HG03439 (cell line): Measurements from ENCODE around the gene TEAD3.
"Not testable (repeated sequence)": the region's sequence is repeated elsewhere in the genome, so short reads cannot be mapped to it uniquely, and the experiment has no call there.

Experiments used
- ATAC-seq: cut with Tn5 transposase; IDR thresholded peaks from one replicate; pipeline ENCODE4 v1.9.1; 2021; ENCODE audit warnings: mild to moderate bottlenecking, moderate library complexity; ENCODE audit not compliant: unreplicated experiment

The TEAD3 gene

GRCh38 chr6:35452183-35453090 lies 44.4 kb downstream of the TEAD3 start, which contains the start of gene FANCE:
Gene FANCE, plus strand, starts transcription at chr6:35452338. Its CDS starts 208 bp downstream, at chr6:35452546.
- ATAC-seq: peak; percentile 93

GRCh38 chr6:35451354-35452182 lies 45.3 kb downstream of the TEAD3 start:
- ATAC-seq: no peak

DNA sequence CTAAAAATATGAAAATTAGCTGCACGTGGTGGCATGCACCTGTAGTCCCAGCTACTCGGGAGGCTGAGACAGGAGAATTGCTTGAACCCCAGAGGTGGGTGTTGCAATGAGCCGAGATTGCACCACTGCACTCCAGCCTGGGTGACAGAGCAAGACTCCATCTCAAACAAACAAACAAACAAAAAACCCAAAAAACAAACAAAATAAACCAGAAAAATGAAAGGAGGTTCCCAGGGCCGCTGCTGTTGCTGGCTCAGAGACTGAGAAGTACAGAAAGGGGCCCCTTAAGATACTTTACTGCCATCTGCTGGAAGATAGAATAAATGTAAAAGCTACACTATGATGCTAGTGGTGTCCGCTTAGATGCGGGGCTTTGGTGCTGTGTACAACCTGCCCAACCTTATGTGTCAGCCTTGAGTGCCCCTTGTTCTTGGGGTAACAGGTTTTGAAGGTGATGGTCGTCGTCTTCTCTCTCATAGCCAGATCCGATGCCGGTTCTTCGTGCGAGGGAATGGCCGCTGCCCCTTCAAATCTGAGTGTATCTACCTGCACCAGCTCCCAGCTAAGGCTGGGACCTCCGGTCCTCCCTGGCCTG lies 47.5 kb downstream of the TEAD3 start:
- no peak for ATAC-seq

GRCh38 chr6:35448191-35448590 lies 48.7 kb downstream of the TEAD3 start:
- ATAC-seq: no peak

- no peak for ATAC-seq
Observed at GRCh38 chr6:35445691-35446090, 51.2 kb downstream of the TEAD3 start.

GRCh38 chr6:35443341-35444030 lies 53.4 kb downstream of the TEAD3 start:
- no peak for ATAC-seq

- no peak for ATAC-seq
Observed at GRCh38 chr6:35442693-35443092, 54.2 kb downstream of the TEAD3 start.

DNA sequence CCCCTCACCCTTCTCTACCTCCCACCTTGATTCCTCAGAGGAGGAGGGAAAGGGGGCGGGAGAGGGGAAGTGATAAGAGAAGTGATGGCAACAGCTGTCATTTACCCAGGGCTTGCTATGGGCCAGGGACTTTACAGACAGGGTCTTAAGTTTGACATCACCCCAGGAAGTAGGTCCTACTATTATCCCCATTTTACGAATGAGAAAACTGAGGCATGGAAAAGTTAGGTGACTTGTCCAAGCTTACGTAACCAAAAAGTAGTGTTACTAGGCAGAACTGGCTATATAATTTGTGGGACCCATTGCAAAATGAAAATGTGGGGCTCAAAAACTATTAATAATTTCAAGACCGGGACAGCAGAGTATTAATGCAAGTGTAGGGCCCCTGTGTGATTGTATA lies 55.2 kb downstream of the TEAD3 start:
- no peak for ATAC-seq

DNA sequence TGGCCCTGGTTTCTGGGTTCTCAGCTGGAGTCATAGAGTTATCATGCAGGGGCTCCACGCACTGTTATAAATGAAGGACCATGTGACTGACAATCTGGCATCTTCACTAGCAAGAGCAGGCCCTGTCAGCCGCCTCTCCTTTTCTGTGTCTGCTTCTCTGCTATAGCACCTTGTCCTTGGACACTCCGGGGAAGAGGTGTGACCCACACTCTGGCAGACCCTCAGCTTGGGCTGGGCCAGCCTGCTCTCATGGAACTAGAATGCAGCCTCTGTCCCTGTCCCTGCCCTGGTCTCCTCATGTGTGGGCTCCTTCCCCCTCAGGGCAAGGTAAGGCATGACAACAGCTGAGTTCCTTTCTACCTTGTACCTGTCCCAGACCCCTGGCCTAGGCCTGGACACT lies 55.7 kb downstream of the TEAD3 start:
- ATAC-seq: no peak

GRCh38 chr6:35439308-35439707 lies 57.6 kb downstream of the TEAD3 start:
- no peak for ATAC-seq

- ATAC-seq: not testable (repeated sequence)
Observed at GRCh38 chr6:35438378-35439065, 58.4 kb downstream of the TEAD3 start.

GRCh38 chr6:35436071-35436857 lies 60.6 kb downstream of the TEAD3 start:
- no peak for ATAC-seq

GRCh38 chr6:35435074-35435837 lies 61.6 kb downstream of the TEAD3 start:
- no peak for ATAC-seq

DNA sequence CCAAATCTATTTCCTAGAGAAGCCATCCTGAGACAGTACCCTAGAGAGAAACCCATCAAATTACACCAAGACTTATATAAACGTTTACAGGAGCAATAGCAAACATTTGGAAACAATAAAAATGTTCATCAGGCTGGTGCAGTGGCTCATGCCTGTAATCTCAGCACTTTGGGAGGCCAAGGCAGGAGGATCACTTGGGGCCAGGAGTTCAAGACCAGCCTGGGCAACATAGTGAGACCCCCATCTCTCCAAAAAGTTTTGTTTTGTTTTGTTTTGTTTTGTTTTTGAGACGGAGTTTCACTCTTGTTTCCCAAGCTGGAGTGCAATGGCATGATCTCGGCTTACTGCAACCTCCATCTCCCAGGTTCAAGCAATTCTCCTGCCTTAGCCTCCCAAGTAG lies 64.2 kb downstream of the TEAD3 start:
- not testable (repeated sequence) for ATAC-seq

- ATAC-seq: no peak
Observed at GRCh38 chr6:35432291-35432690, 64.6 kb downstream of the TEAD3 start.

DNA sequence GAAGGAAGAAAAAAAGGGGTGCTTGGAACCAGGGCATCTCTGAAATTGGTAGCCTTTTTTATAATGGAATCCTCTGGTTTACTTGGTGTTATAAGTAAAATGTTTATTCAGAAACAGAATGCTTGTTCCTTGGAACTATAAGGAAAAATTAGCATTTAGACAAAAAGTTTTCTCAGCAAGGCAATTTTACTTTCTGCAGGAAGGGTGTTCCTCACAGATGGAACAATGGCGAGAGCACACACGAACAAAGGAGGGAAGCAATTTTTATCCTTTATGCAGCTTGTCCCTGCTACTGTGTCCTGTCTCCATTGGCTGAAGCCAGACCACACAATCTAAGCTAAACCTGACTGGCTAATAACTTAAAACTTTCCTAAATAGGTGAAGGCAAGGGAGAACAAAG lies 67.4 kb downstream of the TEAD3 start:
- ATAC-seq: no peak

DNA sequence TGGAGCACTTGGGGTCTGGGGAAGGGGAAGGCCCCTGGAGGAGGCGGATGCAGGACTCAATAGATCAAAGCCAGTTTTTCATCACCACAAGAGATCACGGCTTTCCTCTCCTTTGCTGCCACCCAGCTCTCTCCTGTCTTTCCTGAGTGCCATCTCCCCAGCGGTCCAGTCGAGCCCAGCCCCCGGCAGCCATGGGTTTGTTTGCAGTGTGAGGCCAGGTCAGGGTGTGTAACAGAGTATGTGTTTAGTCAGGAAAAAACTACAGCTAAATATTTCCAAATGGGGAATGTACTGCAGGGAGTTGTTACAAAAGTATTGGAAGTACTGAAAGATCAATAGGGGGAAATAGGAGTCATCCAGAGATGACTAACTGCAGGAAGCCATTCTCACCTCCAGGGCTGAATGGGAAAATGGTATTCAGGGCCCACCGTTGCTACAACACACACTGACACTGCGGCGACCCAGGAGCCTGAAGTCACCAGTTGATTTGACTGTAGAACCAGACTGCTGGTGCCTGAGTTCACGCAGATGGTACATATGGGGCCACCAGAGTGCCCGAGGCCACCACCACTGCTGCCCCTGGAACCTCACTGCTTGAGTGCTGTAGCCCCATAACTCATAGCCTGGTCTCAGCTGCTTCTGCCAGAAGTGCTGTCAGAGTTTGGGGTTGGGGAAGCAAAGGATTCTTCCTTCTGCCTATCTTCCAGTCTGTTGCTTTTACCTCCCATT lies 68.3 kb downstream of the TEAD3 start:
- no peak for ATAC-seq

DNA sequence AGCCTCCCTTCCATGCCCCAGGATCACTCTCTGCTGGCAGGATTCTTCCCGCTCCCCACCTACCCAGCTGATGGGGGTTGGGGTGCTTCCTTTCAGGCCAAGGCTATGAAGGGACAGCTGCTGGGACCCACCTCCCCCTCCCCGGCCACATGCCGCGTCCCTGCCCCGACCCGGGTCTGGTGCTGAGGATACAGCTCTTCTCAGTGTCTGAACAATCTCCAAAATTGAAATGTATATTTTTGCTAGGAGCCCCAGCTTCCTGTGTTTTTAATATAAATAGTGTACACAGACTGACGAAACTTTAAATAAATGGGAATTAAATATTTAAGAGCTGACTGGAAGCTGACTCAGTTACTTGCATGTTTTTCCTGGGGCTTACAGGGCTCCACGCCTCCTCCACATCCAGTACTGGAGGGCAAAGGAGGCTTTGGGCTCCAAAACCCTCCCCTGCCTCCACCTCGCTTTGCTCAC lies 69.0 kb downstream of the TEAD3 start:
- ATAC-seq: no peak
